ENCODE results near the gene SOBP.
"Not testable (repeated sequence)": the region's sequence is repeated elsewhere in the genome, so short reads cannot be mapped to it uniquely, and the experiment has no call there.

Gene SOBP

DNA sequence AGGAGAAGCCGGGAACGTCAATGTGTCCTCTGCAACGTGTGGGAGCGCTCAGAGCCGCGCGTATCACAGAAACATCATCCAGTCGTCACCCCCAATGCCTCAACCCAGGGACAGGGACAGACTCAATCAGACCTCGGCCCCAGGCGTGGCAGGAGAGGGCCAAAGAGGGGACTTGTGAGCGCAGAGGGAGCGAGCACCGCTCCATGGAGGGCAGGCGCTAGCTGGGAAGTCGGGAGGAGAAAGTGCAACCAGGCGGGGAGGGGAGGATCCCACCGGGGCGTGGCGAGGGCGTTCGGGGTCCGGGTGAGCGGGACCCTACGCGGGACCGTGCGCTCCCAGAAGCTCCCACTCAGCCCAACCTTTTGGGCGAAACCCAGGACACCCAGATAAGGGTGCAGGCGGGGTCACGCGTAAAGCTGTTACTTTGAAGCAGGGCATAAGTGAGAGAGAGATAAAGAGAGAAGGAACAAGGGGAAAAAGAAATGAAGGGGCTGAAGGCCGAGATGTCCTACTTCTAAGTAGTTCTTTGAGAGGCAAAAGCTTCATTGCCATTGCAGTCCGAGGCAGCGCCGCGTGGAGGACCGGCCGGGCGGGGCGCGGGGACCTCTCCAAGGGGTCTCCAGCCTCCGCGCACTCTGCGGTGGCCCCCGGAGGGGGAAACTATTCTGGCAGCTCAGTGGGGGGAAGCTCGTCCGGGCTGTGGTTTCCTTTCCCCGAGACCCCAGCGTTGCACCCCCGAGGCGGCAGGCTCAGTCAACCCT lies 862 bp upstream of the SOBP start:
- no peak for DNase-seq (ENCODE audit: low read depth, low spot score)

DNA sequence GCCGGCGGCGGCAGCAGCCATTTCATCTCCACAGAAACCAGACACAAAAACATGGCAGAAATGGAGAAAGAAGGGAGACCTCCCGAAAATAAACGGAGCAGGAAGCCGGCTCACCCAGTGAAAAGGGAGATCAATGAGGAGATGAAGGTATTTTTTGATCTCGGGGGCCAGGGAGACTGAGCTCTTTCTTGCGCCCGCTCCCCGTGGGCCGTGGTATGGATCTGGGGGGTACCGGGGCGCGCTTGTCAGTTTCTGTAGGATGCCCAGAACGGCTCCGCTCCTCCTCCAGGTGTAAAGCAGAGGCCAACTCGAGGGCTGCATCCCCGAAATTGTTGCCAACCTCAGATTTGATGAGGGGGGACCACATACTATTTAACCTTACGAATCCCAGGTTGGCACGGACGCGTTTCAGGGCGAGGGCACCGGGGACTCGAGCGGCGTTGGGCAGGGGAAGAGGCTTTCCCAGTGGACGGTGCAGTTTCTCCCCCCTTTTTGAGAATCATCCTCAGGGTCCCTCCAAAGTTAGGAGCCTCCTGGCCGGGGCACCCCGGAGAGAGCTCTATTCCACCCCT lies 735 bp downstream of the SOBP start:
- no peak for DNase-seq (ENCODE audit: low read depth, low spot score)

DNA sequence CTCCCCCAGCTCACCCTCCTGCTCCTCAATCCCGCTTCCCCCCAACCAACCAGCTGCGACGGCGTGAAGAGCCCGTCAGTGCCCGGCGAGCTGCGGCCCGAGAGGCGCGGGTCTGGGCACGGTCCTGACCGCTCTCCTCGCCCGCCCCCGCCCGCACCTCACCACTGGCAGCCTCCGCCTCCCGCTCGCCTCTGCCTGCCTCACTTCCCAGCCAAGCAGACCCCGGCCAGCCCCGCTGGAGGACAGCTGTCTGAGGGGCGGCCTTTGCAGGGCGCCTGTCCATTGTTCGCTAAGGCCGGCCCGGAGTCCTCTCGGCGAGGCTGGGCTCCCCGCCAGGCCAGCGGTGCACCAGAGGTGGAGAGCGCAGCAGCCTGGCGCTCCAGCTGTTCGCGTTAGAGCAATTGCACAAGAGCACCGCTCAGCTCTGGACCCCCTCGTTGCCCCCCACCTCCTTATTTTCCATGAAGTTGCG lies 1.3 kb downstream of the SOBP start:
- DNase-seq (ENCODE audit: low read depth, low spot score) = no peak

DNA sequence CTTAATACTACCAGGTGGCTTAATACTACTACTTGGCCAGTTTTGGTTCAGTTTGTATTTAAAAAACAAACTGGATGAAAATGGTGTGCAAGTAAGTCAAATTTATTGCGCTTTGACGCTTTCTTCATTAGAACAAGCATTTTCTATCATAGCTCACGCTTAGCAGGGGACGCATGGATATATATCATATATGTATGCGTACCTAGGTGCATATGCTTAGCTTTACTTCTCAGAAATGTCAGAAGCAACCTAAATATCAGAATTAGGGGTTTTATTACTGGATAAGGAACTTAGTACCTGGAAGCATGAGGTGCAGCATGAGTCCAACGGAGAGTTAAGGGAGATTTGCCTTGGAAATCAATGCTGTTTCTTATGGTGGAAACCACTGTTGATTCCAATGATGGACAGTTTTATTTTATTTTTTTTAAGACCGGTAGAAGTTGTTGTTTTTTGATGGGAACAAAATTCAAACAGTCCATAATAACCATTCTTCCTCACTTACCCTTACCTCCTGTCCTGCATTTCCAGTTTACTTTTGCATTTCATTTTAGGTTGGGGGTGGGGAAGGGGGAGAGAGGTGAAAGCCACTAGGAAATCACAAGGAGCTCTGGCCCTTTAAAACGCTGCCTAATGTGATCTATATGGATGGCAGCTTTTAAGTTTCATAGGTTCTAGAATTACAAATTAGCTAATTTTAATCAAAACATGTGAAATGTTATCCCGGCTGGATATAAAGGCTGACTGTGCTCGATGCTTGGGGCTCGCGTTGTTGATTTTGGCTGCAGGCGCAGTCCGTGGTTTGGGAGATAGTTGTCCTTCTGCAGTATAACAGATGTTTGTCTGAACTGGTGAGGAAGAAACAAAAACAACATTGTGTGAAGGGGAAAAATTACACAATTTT lies 2.1 kb downstream of the SOBP start:
- DNase-seq (ENCODE audit: low read depth, low spot score) = no peak

DNA sequence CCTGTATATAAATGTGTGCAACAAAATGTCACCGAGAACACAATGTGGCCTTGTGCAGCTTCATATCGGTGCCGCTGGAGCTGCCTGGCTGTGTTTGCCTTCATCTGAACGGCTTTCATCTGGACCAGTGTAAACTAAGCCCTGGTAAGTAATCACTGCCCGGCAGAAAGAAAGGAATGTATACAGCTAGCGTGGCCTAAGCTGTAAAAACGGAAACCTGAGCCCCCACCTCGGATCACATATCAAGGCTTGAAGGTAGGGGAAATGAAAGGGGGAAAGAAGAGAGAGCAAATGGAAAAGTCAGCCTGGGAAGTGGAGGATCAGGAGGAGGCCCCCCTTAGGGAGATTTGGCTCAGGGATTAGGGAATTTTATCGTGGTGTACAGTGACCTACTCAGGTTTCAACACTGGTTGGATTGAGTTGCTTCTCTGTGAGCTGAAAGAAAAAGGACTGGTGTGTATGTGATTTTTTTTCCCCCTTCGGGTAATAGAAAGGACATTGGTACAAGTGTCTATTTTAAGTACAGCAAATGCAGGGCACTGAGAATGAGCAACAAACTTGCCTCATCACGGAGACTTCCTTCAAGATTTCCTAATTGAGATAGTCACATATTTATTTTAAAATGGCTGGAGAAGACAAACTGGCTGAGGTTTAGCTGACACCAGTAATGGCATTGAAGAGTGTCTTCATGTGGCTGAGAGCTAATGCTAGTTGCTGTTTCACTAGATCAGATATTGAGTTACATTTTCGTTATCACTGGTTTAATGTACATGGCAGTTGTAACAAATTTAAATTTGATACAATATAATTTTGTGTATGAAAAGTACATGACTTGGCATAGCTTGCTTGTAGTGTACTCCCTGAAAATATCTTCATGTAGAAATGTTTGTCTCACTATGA lies 3.5 kb downstream of the SOBP start:
- no peak for DNase-seq (ENCODE audit: low read depth, low spot score)

DNA sequence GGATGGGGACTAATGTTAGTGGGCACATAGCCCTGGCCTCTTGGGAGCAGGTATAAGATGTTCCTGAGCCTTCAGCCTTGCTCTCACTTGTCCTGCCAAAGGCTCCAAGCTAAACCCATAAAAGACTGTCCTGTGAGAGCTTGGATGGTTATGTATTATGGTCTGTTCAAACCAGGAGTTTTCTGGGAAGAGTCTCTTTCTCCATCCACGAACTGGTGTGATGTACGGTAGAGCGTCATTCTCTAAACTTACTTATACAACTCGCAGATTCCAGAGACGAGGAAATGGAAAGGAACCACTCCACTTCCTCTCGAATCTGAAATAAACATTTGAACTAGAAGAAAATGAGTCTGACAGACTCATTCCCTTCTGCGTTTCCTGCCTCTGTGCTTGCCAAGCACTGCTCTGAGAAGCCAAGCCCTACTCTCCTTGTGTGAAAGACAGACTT lies 5.3 kb downstream of the SOBP start:
- no peak for DNase-seq (ENCODE audit: low read depth, low spot score)

DNA sequence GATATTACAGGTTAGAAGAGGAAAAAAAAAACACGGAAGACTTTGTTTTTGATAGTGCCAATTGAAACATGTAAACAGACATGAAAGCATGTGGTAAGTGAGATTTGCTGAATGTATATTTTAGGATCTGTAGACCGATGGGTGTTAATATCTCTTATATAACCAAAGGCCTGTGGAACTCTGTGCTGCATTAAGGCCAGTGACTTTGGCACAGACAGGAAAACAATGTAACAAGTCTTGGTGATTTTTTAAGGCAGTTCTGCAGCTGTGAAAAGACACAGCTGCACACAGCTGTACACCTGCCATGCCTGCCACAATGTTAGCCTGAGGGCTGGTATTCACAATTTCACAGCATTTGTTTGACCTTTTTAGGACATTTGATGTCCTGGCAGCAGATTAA lies 6.1 kb downstream of the SOBP start:
- no peak for DNase-seq (ENCODE audit: low read depth, low spot score)

DNA sequence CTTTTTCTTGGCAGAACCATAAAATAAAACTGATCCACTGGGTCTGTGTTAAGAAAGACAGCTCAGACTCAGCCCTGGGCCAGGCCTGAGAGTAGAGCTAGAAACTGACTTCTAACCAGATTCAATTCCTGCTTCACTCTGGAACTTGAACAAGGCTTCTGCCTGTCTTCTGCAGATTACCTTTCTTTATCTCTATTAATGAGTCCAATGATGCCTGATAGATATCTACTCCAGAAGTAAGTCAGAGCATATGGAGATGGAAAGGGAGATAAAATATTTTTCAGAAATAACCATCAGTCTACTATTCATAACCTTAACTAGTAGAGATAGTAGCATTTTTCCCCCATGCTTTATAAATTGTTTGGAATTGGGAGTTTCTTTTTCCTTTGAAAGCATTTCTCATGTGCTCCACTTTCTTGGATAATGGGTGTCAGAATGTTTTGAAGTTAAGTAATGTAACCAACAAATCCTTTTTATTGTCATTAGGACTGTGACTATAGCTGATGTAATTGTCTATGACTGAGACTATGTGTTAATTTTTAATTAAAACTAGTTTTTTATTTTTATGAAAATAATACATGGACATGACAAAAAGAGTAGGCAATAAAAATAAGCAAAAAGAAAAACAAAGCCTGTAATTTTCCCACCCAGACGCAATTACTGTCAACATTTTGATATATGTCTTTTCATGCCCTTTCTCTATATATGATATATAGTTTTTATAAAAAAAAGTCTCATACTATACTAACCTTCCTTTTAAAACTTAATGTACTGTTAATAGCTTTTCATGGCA lies 7.2 kb downstream of the SOBP start:
- DNase-seq (ENCODE audit: low read depth, low spot score) = no peak

DNA sequence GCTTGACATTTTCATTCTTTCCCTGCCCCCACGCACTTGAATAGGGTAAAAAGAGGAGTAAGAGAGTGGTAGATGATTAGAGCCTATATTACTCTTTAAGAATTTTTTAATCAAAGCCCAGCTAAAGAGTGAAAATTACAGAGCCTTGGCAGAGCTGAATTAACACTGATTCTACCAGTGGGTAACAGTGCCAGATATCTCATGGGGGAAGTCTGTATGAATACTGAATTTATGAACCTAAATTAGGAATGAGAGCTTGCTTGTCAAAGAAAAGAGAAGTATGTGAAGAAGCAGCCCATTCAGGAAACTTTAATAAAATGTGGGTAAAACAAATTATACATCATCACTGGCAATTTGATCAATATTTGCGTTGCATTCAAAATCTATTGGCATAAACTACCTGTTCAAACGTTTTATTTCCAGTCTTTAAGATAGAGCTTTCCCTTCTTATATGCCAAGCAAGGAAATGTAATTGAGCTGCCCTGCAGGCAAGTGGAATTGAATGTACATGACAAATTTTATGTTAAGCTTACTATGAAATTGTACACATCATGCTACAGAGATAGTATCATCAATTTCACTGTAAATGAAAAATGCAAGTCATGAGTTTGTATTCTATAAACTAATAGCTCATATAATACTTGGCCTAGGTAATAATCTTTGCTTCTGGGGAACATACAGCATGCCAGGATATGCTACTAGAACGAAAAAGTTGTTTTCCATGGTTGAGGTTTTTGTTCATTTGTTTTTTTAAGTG lies 14.5 kb downstream of the SOBP start:
- no peak for DNase-seq (ENCODE audit: low read depth, low spot score)

DNA sequence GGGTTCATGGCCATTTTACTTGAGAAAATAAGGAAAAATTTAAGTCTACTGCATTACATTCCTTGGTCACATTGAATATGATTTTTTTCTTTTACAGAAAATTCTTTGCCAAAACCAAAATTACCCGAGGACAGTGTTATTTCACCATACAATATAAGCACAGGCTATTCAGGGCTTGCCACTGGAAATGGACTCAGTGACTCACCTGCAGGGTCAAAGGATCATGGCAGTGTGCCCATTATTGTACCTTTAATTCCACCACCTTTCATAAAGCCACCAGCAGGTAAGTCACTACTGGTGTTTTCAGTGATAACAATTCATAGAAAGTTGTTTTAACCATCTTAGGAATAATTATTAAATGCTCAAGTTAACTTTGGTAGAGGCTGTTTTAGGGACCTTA lies 16.2 kb downstream of the SOBP start:
- DNase-seq (ENCODE audit: low read depth, low spot score) = no peak

DNA sequence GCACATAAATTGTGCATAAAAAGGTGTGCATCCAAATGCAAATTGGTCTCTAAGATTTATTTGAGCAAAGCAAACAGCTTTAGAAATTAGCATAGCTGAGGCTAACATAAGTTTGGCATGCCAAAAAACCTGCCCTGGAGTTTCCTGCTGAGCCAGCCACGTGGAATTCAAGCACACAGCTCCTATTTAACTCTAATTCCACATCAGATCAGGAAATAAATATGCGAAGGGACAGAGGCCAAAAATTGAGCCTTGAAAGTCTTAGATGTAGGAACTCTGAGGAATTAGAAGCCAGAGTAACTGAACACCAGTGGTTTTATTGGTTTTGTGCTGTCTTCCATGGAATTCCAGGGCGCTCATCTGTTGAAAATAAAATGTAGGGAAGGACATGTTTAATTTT lies 19.6 kb downstream of the SOBP start:
- DNase-seq (ENCODE audit: low read depth, low spot score) = no peak

DNA sequence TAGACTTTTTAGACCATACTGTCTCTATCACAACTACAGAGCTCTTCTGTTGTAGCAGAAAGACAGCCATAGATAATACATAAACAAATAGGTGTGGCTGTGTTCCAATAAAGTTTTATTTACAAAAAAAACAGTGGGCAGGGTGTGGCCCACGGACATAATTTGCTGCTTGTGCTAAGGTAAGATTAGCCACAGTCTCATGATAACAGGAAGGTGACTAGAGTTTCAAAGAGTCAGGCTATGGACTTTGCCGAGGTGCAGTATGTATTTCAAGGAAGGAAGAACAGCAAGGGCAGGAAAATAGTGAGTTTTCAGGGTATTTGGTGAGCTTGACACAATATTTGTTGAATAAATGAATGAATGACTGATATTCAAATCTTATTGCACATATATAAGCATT lies 20.2 kb downstream of the SOBP start:
- no peak for DNase-seq (ENCODE audit: low read depth, low spot score)

DNA sequence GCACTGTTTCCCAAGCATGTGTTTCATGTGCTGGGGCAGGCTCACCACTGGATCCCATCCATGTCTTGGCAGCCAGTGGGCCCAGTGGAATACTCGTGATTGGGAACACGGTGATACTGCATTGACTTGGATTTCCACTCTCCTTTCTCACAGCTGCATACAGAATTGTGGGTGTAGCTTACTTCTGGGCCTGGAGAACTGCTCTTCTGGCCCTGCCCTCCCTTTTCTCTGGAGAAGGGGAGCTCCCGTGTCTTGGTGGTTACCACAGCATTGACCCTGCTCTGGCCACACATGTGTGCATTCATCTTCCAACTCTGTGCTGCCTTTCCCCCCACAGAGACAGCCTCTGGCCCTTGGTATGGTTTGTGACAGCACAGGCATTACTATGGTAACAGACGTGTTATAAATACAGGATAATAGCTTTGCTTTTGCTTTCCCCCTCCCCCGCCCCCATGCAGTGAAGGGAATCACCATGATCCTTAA lies 21.6 kb downstream of the SOBP start:
- DNase-seq (ENCODE audit: low read depth, low spot score) = no peak

DNA sequence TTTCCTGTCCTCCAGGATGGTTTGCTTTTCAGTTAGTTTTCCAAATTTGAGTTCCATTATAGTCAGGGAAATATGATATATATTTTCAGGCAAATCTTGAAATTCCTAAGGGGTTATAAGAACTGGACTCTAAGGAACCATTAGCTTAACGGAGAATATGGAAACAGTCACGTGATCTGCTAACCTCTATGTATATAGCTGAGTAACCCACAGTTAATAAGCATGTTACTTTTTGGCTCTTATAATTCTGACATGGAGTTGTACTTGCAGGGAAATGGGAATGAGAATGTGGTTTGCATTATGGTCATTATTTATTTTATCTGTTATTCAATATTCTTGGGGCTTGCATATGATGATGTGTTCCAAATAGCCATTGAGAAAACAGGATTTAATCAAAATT lies 23.3 kb downstream of the SOBP start:
- no peak for DNase-seq (ENCODE audit: low read depth, low spot score)

DNA sequence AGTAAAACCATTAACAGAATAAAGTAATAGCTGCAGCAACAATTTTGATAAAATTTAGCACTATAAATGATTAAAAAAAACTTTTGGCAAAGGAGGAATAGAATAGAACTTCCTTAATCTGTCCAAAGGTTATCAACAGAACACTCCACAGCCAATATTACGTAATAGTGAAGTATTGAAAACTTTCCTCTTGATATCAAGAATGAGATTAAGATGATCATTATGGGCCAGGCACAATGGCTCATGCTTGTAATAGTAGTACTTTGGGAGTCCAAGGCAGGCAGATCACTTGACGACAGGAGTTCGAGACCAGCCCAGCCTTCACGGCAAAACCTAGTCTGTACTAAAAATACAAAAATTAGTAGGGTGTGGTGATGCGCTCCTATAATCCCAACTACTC lies 26.0 kb downstream of the SOBP start:
- no peak for DNase-seq (ENCODE audit: low read depth, low spot score)

DNA sequence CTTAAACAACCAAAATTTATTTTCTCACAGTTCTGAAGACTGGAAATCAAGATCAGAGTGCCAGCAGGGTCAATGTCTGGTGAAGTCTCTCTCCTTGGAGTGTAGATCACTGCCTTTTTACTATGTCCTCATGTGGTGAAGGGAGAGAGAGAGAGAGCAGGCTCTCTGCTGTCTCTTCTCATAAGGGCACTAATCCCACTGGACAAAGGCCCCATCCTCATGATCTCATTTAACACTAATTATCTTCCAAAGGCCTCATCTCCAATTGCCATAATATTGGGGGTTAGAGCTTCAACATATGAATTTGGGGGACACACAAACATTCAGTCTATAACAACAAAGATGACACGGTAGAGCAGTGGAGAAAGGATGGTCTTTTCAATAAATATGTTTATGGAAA lies 27.4 kb downstream of the SOBP start:
- DNase-seq (ENCODE audit: low read depth, low spot score) = no peak

DNA sequence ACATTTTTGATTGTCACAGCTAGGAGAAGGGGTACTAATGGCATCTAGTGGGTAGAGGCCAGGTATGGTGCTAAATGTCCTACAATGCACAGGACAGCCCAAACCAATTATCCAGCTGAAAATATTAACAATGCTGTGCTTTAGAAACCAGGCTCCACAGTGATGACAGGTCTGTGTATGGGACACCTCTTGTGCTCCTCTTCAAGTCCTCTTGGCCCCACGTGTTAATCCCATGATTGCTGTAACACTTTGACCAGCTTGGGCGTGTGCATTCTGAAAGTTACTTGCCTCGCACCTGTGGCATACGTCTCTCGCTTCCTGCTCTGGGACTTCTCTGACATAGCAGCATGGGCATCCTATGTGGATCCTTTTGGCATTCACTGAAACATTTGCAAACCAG lies 29.3 kb downstream of the SOBP start:
- DNase-seq (ENCODE audit: low read depth, low spot score) = not testable (repeated sequence)

DNA sequence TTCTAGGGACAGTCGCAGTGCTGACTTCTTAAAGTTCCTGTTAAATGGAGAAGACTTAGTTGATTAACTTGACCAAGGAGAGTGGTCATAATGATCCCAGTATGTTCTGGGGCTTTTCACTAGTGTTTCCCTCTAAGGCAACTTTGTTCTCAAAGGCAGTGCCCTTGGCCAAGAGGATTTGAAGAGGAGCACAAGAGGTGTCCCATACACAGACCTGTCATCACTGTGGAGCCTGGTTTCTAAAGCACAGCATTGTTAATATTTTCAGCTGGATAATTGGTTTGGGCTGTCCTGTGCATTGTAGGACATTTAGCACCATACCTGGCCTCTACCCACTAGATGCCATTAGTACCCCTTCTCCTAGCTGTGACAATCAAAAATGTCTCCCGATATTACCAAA lies 30.8 kb downstream of the SOBP start:
- not testable (repeated sequence) for DNase-seq (ENCODE audit: low read depth, low spot score)

DNA sequence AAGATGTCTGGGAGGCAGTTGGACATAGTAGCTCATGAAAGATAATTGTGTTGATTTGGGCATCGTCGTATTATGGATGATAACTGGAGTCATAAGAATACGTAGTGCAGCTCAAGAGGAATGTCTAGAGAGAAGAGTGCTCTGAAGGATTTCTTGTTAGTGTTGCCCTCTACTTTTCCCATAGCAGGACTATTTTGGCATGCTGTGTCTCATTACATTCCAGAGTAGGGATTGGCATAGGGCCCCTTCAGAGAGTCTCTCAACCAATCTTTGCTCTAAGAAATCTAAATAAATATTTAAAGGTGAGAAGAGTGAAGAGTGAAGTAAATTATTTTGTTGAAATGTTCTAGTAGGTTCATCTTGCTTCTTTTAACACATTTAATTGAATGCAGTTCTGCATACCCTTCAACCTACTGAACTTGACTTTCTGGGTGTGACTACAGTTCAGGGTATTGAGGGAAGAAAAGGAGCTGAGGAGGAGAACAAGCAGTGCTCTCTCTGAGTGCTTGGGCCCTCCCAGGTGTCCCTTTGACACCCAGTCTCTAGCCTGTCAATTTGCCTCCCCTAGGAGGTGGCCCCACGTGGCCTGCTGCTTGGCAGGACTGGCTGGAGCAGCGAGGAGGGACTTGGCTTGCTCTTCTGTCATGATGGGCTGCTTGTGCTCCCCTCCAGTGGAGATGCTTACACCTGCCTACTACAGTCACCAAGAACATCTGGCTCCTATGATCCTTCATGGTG lies 33.3 kb downstream of the SOBP start:
- no peak for DNase-seq (ENCODE audit: low read depth, low spot score)

Measured in activated naive CD8-positive, alpha-beta T cell treated with anti-CD3 and anti-CD28 coated beads, Interleukin-2, amount 50 U/mL, for 16 hours (primary cell).